ENCODE data around the gene RAB26. TPM values are rescaled to one million over a fixed set of nuclear protein-coding genes. Genes with fewer than 3 reads are reported as not detected.

Gene RAB26
- total and polyA plus RNA-seq, 2 of the 13 experiments (the other 11 are each of a cell fraction or from before 2014, with no cell fraction given) = 0.86 to 3.6 TPM

DNA sequence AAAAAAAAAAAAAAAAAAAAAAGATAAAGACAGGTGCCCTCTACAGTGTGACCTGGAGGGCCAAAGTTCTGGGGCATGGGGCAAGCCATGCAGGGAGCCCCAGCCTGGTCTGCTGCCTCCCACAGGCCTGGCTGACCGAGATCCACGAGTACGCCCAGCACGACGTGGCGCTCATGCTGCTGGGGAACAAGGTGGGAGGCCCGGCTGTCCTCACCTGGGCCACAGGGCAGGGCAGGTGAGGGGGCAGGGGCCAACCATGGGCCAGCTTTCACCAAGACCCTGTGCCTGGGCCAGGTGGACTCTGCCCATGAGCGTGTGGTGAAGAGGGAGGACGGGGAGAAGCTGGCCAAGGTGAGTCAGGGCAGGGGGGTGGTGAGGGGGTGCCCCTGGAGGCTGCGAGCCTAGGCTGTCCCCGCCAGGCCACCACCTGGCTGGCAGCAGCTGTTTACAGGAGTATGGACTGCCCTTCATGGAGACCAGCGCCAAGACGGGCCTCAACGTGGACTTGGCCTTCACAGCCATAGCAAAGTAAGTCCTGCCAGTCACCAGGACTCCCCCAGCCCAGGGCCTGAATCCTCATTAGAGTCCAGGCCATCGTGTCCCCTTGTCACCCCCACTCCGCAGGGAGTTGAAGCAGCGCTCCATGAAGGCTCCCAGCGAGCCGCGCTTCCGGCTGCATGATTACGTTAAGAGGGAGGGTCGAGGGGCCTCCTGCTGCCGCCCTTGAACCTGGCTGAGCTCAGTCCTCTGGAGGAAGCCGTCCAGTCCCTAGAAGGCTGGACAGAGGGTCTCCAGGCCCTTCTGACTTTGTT lies 4.5 kb downstream of the RAB26 start (continued):
- TF ChIP-seq SOX6 (IDR thresholded peaks at IDR 0.05) (no peak), SOX6 (CRISPR knock-in tag; IDR thresholded peaks at IDR 0.05) (0 out of 2 replicates have a peak, but pooled peaks have one; percentile 5), BATF2 (CRISPR knock-in tag; IDR thresholded peaks at IDR 0.05) (no peak), SIX1 (CRISPR knock-in tag; IDR thresholded peaks at IDR 0.05; ENCODE audit: borderline replicate concordance) (no peak), ZNF878 (CRISPR knock-in tag; IDR thresholded peaks at IDR 0.05) (no peak), ZNF224 (CRISPR knock-in tag; IDR thresholded peaks at IDR 0.05) (no peak), TIGD3 (CRISPR knock-in tag; IDR thresholded peaks at IDR 0.05; ENCODE audit: borderline replicate concordance) (no peak), ELF3 (CRISPR knock-in tag; IDR thresholded peaks at IDR 0.05) (no peak), SMAD1 (CRISPR knock-in tag; IDR thresholded peaks at IDR 0.05; ENCODE audit: borderline replicate concordance, low read depth) (no peak), ATRX (CRISPR knock-in tag; IDR thresholded peaks at IDR 0.05; ENCODE audit: borderline replicate concordance) (no peak), STAT6 (CRISPR knock-in tag; IDR thresholded peaks at IDR 0.05; ENCODE audit: borderline replicate concordance) (no peak), ATF7 (IDR thresholded peaks at IDR 0.05) (no peak), ATF7 (CRISPR knock-in tag; IDR thresholded peaks at IDR 0.05) (no peak), ZNF546 (CRISPR knock-in tag; conservative IDR thresholded peaks at IDR 0.05) (no peak)
- TF ChIP-seq, protein P1, sequence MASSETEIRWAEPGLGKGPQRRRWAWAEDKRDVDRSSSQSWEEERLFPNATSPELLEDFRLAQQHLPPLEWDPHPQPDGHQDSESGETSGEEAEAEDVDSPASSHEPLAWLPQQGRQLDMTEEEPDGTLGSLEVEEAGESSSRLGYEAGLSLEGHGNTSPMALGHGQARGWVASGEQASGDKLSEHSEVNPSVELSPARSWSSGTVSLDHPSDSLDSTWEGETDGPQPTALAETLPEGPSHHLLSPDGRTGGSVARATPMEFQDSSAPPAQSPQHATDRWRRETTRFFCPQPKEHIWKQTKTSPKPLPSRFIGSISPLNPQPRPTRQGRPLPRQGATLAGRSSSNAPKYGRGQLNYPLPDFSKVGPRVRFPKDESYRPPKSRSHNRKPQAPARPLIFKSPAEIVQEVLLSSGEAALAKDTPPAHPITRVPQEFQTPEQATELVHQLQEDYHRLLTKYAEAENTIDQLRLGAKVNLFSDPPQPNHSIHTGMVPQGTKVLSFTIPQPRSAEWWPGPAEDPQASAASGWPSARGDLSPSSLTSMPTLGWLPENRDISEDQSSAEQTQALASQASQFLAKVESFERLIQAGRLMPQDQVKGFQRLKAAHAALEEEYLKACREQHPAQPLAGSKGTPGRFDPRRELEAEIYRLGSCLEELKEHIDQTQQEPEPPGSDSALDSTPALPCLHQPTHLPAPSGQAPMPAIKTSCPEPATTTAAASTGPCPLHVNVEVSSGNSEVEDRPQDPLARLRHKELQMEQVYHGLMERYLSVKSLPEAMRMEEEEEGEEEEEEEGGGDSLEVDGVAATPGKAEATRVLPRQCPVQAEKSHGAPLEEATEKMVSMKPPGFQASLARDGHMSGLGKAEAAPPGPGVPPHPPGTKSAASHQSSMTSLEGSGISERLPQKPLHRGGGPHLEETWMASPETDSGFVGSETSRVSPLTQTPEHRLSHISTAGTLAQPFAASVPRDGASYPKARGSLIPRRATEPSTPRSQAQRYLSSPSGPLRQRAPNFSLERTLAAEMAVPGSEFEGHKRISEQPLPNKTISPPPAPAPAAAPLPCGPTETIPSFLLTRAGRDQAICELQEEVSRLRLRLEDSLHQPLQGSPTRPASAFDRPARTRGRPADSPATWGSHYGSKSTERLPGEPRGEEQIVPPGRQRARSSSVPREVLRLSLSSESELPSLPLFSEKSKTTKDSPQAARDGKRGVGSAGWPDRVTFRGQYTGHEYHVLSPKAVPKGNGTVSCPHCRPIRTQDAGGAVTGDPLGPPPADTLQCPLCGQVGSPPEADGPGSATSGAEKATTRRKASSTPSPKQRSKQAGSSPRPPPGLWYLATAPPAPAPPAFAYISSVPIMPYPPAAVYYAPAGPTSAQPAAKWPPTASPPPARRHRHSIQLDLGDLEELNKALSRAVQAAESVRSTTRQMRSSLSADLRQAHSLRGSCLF (CRISPR knock-in tag; IDR thresholded peaks at IDR 0.05; ENCODE audit: borderline replicate concordance) = no peak
- TF ChIP-seq, protein P2, sequence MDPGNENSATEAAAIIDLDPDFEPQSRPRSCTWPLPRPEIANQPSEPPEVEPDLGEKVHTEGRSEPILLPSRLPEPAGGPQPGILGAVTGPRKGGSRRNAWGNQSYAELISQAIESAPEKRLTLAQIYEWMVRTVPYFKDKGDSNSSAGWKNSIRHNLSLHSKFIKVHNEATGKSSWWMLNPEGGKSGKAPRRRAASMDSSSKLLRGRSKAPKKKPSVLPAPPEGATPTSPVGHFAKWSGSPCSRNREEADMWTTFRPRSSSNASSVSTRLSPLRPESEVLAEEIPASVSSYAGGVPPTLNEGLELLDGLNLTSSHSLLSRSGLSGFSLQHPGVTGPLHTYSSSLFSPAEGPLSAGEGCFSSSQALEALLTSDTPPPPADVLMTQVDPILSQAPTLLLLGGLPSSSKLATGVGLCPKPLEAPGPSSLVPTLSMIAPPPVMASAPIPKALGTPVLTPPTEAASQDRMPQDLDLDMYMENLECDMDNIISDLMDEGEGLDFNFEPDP (CRISPR knock-in tag; conservative IDR thresholded peaks at IDR 0.05) = no peak
- TF ChIP-seq, protein P3, sequence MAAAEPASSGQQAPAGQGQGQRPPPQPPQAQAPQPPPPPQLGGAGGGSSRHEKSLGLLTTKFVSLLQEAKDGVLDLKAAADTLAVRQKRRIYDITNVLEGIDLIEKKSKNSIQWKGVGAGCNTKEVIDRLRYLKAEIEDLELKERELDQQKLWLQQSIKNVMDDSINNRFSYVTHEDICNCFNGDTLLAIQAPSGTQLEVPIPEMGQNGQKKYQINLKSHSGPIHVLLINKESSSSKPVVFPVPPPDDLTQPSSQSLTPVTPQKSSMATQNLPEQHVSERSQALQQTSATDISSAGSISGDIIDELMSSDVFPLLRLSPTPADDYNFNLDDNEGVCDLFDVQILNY (CRISPR knock-in tag; conservative IDR thresholded peaks at IDR 0.05) = no peak
